Liver (tissue), 3 donors: Measurements from ENCODE around the gene SH2D4B.
"Not testable (repeated sequence)": the region's sequence is repeated elsewhere in the genome, so short reads cannot be mapped to it uniquely, and the experiment has no call there.

Experiments used
- CTCF ChIP-seq: fragments of 150-350 bp; IDR thresholded peaks from 2 replicates; pipeline ENCODE4 v1.5.1; 2017; ENCODE audit warnings: improper control_type of control experiment, low read depth, low read length; ENCODE audit not compliant: missing input control
- GABPA ChIP-seq, 2 donors: IDR thresholded peaks in 1 of 2; conservative IDR thresholded peaks in 1 of 2; 2 replicates each; pipeline ENCODE4 v1.6.1; 2016; ENCODE audit warnings: antibody characterized with exemption in 2 of 2, mild to moderate bottlenecking in 1 of 2, moderate library complexity in 1 of 2
- JUND ChIP-seq, 2 donors: IDR thresholded peaks; 2 replicates each; pipeline ENCODE4 v1.6.1; 2016; ENCODE audit warnings: antibody characterized with exemption in 2 of 2
- SP1 ChIP-seq: IDR thresholded peaks from 2 replicates; pipeline ENCODE4 v1.6.1; 2018; ENCODE audit warnings: antibody characterized with exemption, mild to moderate bottlenecking
- TAF1 ChIP-seq: conservative IDR thresholded peaks from 2 replicates; pipeline ENCODE4 v1.6.1; 2016; ENCODE audit warnings: antibody characterized with exemption, mild to moderate bottlenecking
- ZBTB33 ChIP-seq: IDR thresholded peaks from 2 replicates; pipeline ENCODE4 v1.6.1; 2016; ENCODE audit warnings: antibody characterized with exemption
- TF ChIP-seq, protein P1 (sequence below): IDR thresholded peaks from 2 replicates; pipeline ENCODE4 v1.6.1; 2016; ENCODE audit warnings: antibody characterized with exemption
- TF ChIP-seq, protein P2 (sequence below): IDR thresholded peaks from 2 replicates; pipeline ENCODE4 v1.6.1; 2016; ENCODE audit warnings: antibody characterized with exemption, mild to moderate bottlenecking
- donor health status: healthy.
- donor health status: healthy.

GRCh38 chr10:80543319-80543672 lies 5.6 kb downstream of the SH2D4B start:
- not testable (repeated sequence) for TF ChIP-seq CTCF; JUND (IDR thresholded peaks at IDR 0.05); SP1; TAF1; ZBTB33; GABPA (IDR thresholded peaks at IDR 0.05 in 1 of 2, conservative IDR thresholded peaks at IDR 0.05 in 1 of 2)
- TF ChIP-seq, protein P1, sequence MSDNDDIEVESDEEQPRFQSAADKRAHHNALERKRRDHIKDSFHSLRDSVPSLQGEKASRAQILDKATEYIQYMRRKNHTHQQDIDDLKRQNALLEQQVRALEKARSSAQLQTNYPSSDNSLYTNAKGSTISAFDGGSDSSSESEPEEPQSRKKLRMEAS = not testable (repeated sequence)
- TF ChIP-seq, protein P2, sequence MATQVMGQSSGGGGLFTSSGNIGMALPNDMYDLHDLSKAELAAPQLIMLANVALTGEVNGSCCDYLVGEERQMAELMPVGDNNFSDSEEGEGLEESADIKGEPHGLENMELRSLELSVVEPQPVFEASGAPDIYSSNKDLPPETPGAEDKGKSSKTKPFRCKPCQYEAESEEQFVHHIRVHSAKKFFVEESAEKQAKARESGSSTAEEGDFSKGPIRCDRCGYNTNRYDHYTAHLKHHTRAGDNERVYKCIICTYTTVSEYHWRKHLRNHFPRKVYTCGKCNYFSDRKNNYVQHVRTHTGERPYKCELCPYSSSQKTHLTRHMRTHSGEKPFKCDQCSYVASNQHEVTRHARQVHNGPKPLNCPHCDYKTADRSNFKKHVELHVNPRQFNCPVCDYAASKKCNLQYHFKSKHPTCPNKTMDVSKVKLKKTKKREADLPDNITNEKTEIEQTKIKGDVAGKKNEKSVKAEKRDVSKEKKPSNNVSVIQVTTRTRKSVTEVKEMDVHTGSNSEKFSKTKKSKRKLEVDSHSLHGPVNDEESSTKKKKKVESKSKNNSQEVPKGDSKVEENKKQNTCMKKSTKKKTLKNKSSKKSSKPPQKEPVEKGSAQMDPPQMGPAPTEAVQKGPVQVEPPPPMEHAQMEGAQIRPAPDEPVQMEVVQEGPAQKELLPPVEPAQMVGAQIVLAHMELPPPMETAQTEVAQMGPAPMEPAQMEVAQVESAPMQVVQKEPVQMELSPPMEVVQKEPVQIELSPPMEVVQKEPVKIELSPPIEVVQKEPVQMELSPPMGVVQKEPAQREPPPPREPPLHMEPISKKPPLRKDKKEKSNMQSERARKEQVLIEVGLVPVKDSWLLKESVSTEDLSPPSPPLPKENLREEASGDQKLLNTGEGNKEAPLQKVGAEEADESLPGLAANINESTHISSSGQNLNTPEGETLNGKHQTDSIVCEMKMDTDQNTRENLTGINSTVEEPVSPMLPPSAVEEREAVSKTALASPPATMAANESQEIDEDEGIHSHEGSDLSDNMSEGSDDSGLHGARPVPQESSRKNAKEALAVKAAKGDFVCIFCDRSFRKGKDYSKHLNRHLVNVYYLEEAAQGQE = not testable (repeated sequence)
